Ascending aorta (tissue), 2 donors: ENCODE measurements around the gene CACFD1. TPM values are rescaled to one million over a fixed set of nuclear protein-coding genes. Genes with fewer than 3 reads are reported as not detected.

Experiments used
- DNase-seq, 2 donors: peaks; one replicate each; pipeline ENCODE4 v3.0.0-alpha.2; 2019; ENCODE audit warnings: low spot score in 2 of 2
- H3K27ac ChIP-seq, 2 donors: fragments of 200-600 bp; sonication (generic); one replicate each; pipeline ENCODE4 v1.5.1; 2016 to 2017; ENCODE audit warnings: mild to moderate bottlenecking in 1 of 2
- H3K27me3 ChIP-seq: fragments of 200-600 bp; sonication (generic); one replicate; pipeline ENCODE4 v1.5.1; 2017
- H3K36me3 ChIP-seq, 2 donors: fragments of 200-600 bp; sonication (generic); one replicate each; pipeline ENCODE4 v1.5.1; 2016
- H3K4me1 ChIP-seq, 2 donors: fragments of 200-600 bp; sonication (generic); one replicate each; pipeline ENCODE4 v1.5.1; 2016 to 2017; ENCODE audit warnings: mild to moderate bottlenecking in 1 of 2
- H3K4me3 ChIP-seq, 2 donors: fragments of 200-600 bp; sonication (generic); one replicate each; pipeline ENCODE4 v1.5.1; 2016 to 2017; ENCODE audit warnings: mild to moderate bottlenecking in 1 of 2
- H3K9me3 ChIP-seq, 2 donors: fragments of 200-600 bp; sonication (generic); one replicate each; pipeline ENCODE4 v1.5.1; 2016
- CTCF ChIP-seq, 3 experiments: fragments of 200-600 bp in 2 of 3; fragments of 450-650 bp in 1 of 3; sonication (generic) in 2 of 3; IDR thresholded peaks; one replicate each; pipeline ENCODE4 v1.5.1; 2016 to 2019; ENCODE audit warnings: antibody characterized with exemption in 3 of 3, mild to moderate bottlenecking in 1 of 3, moderate library complexity in 1 of 3
- intact Hi-C: fragments of 100-400 bp; cut with DNase I; formaldehyde crosslinking; loops from one replicate; pipeline ENCODE4 v1.15.1; 2023
- total RNA-seq: library from RNA; depleted of rRNA; stranded (reverse); fragments of >200 nt; gene quantifications from one replicate; pipeline ENCODE4 v1.1.0, GENCODE V29; 2016

The CACFD1 gene
- total RNA-seq, 1 donor from 2014 or later, result 24.8 TPM

- Histone ChIP-seq H3K27me3 (no peaks in the 10 kb centered on the region), H3K27ac (no peak overlapping the region), H3K4me1 (peaks cover 10 to 15% of the 10 kb centered on the region in 2 donors), H3K36me3 (no peaks in the 10 kb centered on the region), H3K4me3 (no peak overlapping the region), H3K9me3 (no peaks in the 10 kb centered on the region)
- TF ChIP-seq CTCF (IDR thresholded peaks at IDR 0.05), result no peak
- intact Hi-C loops, result no loop called here
- DNase-seq, result no peak
Observed at GRCh38 chr9:133494636-133495326, 35.0 kb downstream of the CACFD1 start.

- no peak for TF ChIP-seq CTCF (IDR thresholded peaks at IDR 0.05)
- peaks cover 10 to 15% of the 10 kb centered on the region in 2 donors for H3K4me1 ChIP-seq
- DNase-seq, result no peak
- H3K4me3 ChIP-seq, result no peak overlapping the region
- H3K36me3 ChIP-seq, result no peaks in the 10 kb centered on the region
- no peaks in the 10 kb centered on the region for H3K9me3 ChIP-seq
- H3K27me3 ChIP-seq, result no peaks in the 10 kb centered on the region
- intact Hi-C loops, result no loop called here
- no peak overlapping the region for H3K27ac ChIP-seq
Observed at GRCh38 chr9:133495327-133496293, 35.8 kb downstream of the CACFD1 start.

GRCh38 chr9:133496861-133497842, 37.4 kb downstream of the CACFD1 start:
- Histone ChIP-seq H3K9me3 (peaks cover 8 to 9% of the 10 kb centered on the region in 2 donors), H3K4me1 (peaks cover 3 to 8% of the 10 kb centered on the region in 2 donors), H3K27me3 (no peaks in the 10 kb centered on the region), H3K36me3 (no peaks in the 10 kb centered on the region), H3K27ac (no peak overlapping the region), H3K4me3 (no peak overlapping the region)
- TF ChIP-seq CTCF (IDR thresholded peaks at IDR 0.05), result no peak
- intact Hi-C loops, result no loop called here
- no peak for DNase-seq

GRCh38 chr9:133499132-133499891, 39.5 kb downstream of the CACFD1 start:
- H3K36me3 ChIP-seq, result no peaks in the 10 kb centered on the region
- no peak overlapping the region for H3K4me3 ChIP-seq
- H3K27me3 ChIP-seq, result no peaks in the 10 kb centered on the region
- no peaks in the 10 kb centered on the region for H3K4me1 ChIP-seq
- intact Hi-C loops, result no loop called here
- no peak overlapping the region for H3K27ac ChIP-seq
- DNase-seq, result no peak
- TF ChIP-seq CTCF (IDR thresholded peaks at IDR 0.05), result no peak
- peaks cover 12 to 20% of the 10 kb centered on the region in 2 donors for H3K9me3 ChIP-seq
